Right renal cortex interstitium (tissue), 3 donors: ENCODE results near the gene RFX8. TPM values are rescaled to one million over a fixed set of nuclear protein-coding genes. Genes with fewer than 3 reads are reported as not detected.

Experiments
- DNase-seq, 3 donors: peaks; one replicate each; pipeline ENCODE4 v3.0.0-alpha.2; 2013; ENCODE audit warnings: low read depth in 3 of 3, low spot score in 2 of 3
- polyA plus RNA-seq, 3 donors: library from polyadenylated mRNA; unstranded; fragments of 120-200 nt; gene quantifications; one replicate each; pipeline ENCODE4 v1.2.1, GENCODE V29; 2013; ENCODE audit not compliant: insufficient read length in 3 of 3

RFX8 gene
- polyA plus RNA-seq, 3 donors: 0.69 to 1.00 (median 0.96) TPM

- DNase-seq: no peak
Observed at GRCh38 chr2:101386599-101387150, 88.2 kb downstream of the RFX8 start.

GRCh38 chr2:101383016-101383541 is 91.8 kb downstream of the RFX8 start:
- DNase-seq: no peak

GRCh38 chr2:101382442-101382841 is 92.5 kb downstream of the RFX8 start:
- no peak for DNase-seq

GRCh38 chr2:101380376-101380775 is 94.5 kb downstream of the RFX8 start:
- DNase-seq: no peak

- no peak for DNase-seq
Observed at GRCh38 chr2:101379091-101379490, 95.8 kb downstream of the RFX8 start.

- DNase-seq: no peak
Observed at GRCh38 chr2:101375653-101376052, 99.3 kb downstream of the RFX8 start.

- no peak for DNase-seq
Observed at GRCh38 chr2:101374821-101375561, 99.9 kb downstream of the RFX8 start.

- no peak for DNase-seq
Observed at GRCh38 chr2:101372792-101373191, 102.1 kb downstream of the RFX8 start.

GRCh38 chr2:101371636-101372035 is 103.3 kb downstream of the RFX8 start:
- DNase-seq: no peak

- no peak for DNase-seq
Observed at GRCh38 chr2:101369100-101369499, 105.8 kb downstream of the RFX8 start.

- DNase-seq: no peak
Observed at GRCh38 chr2:101368376-101368775, 106.5 kb downstream of the RFX8 start.

- DNase-seq: no peak
Observed at GRCh38 chr2:101367508-101367907, 107.4 kb downstream of the RFX8 start.

GRCh38 chr2:101364878-101365277 is 110.0 kb downstream of the RFX8 start:
- no peak for DNase-seq

- DNase-seq: no peak
Observed at GRCh38 chr2:101362777-101363176, 112.1 kb downstream of the RFX8 start.

- DNase-seq: no peak
Observed at GRCh38 chr2:101362316-101362715, 112.6 kb downstream of the RFX8 start.

- DNase-seq: no peak
Observed at GRCh38 chr2:101361522-101361921, 113.4 kb downstream of the RFX8 start.

GRCh38 chr2:101361121-101361520 is 113.8 kb downstream of the RFX8 start:
- no peak for DNase-seq

GRCh38 chr2:101360232-101360631 is 114.7 kb downstream of the RFX8 start:
- DNase-seq: no peak

GRCh38 chr2:101359410-101359954 is 115.4 kb downstream of the RFX8 start:
- no peak for DNase-seq

- no peak for DNase-seq
Observed at GRCh38 chr2:101357376-101357775, 117.5 kb downstream of the RFX8 start.

GRCh38 chr2:101356521-101356920 is 118.4 kb downstream of the RFX8 start:
- no peak for DNase-seq

- DNase-seq: no peak
Observed at GRCh38 chr2:101356055-101356454, 118.9 kb downstream of the RFX8 start.
